GM21423 (cell line): ENCODE results near the gene ZNF680.
A peak's percentile ranks its signal among the peaks of the same experiment; 100 is the strongest.
"Not testable (repeated sequence)": the region's sequence is repeated elsewhere in the genome, so short reads cannot be mapped to it uniquely, and the experiment has no call there.

Source experiments
- ATAC-seq: cut with Tn5 transposase; IDR thresholded peaks from one replicate; pipeline ENCODE4 v1.9.1; 2021; ENCODE audit warnings: mild to moderate bottlenecking, moderate library complexity; ENCODE audit not compliant: unreplicated experiment

Gene ZNF680

DNA sequence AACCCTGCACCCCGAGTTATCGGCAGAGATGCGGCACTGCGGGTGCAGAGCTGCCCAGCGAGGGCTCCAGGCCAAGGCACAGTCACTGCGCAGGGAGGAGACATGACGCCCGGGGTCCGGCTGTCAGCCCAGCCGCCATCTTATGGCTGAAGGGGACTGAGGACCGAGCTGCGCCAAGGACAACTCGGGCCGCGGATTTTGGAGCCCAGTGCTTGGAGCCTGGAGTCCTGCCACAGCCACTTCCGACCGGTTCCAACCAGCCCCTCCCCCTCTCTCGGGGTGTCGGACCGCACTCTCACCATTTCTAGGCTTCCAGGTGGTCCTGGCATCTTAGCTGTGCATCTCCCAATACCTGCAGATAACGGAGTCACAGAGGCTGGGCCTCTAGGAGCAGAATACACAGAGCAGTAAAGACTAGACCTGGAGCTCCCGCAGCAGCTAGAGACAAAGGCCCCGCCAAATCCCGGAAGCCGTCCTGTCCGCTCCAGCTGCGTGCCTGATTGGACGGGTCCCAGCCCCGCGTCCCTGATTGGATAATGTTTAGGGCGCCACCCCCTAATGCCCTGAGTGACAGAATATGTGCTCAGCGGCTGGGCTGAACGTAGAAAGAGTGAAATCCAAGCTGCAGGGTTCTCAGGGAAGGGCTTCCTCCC is at the start of gene ZNF680:
Gene ZNF680, minus strand, starts transcription at position 446 of the 653 bp plus-strand sequence. Its CDS starts 117 bp downstream, at position 329.
- ATAC-seq: peak; percentile 99

GRCh38 chr7:64612452-64612851 is 49.6 kb upstream of the ZNF680 start:
- no peak for ATAC-seq

DNA sequence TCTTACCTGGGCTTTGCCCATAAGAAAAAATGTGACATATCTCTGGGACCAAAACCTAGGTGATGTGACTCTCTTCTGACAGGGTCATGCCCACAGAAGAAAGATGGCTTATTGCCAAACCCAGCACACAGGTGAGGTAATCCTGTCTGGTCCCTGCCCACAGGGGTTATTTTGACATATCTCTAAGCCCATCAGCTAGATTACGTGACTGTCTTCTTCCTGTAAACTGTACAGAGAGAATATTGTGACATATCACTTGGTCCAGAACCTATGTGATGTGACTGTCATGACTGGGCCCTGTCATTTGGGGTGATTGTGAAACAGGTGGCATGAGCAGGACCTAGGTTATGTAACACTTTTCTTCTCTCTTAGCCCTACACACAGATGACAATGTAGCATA is 48.8 kb upstream of the ZNF680 start:
- ATAC-seq: no peak

DNA sequence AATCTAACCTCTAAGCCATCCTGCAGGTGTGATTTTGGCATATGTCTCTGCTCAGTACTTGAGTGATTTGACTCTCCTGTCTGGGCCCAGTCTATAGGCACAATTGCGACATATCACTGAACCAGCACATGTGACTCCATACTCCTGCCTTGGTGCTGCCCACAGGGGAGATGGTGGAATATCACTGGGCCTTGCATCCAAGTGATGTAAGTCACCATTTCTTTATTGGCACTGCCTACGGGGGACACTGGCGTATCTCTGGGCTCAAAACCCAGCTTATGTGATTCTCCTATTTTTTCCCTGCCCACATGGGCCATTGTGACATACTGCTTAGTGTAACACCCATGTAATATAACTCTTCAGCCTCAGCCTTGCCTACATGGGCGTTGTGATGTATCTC is 48.1 kb upstream of the ZNF680 start:
- ATAC-seq: no peak

DNA sequence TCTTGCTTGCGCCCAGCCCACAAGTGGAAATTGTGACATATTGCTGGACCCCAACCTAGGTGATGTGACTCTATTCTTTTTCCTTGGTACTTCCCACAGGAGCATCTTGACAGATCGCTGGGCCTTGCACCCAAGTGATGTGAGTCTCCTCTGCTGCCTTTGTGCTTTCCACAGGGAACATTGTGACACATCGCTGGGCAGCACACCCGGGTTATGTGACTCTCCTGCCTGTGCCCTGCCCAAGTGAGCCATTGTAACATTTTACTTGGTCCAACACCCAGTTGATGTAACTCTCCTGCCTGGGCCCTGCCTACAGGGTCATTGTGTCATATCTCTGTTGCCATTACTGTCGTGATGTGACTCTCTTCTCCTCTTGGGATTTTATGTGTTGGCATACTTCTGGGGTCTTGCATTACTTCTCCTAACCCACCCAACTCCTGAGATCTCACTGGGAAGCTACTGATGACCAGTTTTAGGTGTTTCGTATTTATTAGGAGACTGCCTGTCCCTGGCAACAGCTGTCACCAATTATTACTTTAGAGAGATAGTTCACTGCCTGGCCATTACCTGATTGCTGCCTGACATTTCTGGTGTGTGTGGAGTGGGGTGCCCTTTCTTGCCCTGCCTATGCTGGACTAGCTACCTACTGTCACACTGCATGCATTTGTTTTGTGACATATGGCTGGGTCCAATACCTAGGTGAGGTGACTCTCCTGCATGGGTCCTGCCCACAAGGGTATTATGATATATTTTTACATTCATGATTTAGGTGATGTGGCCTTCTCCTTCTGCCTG is 45.4 kb upstream of the ZNF680 start:
- no peak for ATAC-seq

DNA sequence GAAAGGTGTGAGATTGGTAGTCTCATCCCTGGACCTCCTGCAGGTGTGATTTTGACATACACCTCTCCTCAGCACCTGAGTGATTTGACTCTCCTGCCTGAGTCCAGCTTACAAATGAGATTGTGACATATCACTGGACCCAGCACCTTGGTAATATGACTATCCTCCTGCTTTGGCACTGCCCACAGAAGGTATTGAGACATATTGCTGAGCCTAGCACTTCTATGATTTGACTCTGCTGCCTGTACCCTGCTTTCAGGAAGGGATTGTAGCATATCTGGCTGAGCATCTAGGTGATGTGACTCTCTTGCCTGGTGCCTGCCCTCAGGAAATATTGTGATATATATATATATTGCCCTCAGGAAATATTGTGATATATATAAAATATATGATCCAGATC is 43.5 kb upstream of the ZNF680 start:
- no peak for ATAC-seq

DNA sequence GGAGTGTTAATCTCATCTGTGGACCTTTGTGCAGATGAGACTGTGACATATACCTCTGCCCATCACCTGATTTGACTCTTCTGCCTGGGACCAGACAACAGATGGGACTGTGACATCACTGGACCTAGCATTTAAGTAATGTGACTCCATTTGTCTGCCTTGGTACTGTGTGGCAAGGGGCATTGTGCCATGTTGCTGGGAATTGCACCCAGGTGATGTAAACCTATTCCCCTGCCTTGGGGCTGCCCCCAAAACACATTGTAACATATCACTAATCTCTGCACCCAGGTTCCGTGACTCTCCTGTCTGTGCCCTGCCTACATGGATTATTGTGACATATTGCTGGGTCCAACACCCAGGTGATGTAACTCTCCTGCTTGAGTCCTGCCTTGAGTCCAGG is 40.4 kb upstream of the ZNF680 start:
- ATAC-seq: no peak

GRCh38 chr7:64602518-64602917 is 39.6 kb upstream of the ZNF680 start:
- ATAC-seq: no peak

GRCh38 chr7:64602086-64602485 is 39.2 kb upstream of the ZNF680 start:
- no peak for ATAC-seq

DNA sequence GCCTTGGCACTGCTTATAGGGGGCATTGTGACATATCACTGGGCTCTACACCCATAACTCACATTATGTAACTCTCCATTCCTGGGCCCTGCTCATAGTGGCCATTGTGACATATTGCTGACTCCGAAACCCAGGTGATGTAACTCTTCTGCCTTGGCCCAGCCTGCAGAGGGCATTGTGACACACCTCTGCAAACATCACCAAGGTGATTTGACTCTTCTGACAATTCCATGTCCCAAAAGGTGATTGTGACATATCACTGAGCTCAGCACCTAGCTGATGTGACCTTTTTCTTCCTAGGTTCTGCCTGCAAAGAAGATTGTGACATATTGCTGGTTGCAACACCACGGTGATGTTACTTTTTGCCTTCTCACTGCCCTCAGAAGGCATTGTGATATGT is 36.5 kb upstream of the ZNF680 start:
- ATAC-seq: no peak

GRCh38 chr7:64590971-64591370 is 28.1 kb upstream of the ZNF680 start:
- no peak for ATAC-seq

DNA sequence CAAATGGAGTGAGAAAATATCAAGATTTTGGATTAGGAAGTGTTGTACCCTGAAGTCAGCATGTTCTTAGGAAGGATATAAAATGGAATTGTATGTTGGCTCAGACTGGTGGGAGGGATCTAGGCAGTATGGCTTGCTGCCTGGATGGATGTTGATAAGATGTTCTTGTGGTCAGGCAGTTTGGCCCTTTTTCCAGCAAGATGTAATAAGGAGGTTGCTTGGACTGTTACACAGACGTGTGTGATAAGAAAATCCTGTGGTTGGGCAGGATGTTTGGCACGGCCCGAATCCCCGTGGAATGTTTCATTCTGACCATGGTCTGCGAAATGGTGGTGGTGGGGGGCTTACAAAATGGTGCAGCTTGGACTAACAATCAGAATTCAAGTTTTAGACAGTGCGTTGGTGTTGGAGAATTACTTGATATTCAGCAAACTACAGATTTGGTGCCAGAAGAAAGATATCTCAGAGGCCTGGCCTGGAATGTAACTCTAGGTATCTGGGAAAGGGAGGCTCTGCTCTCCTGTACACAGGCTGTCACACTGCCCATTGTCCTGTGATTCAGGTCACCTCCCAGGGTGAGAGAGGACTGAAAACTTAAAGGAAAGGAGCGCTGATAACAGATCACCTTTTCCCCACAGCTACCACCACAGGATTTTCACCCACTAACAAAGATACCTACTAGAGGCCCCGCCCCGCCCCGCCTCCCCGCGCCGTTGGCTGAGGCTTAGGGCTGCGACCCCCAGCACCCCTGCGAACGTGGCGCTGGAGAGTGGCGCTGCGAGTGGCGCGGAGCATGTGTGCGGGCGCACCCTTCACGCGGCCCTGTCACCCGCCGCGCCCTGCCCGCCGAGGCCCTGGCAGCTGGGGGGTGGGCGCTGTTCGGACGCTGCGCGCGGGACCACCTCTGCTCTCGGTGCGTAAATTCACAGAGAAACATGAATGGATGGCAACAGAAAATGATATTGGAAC is 19.3 kb upstream of the ZNF680 start:
- no peak for ATAC-seq

GRCh38 chr7:64581391-64581790 is 18.5 kb upstream of the ZNF680 start:
- no peak for ATAC-seq

GRCh38 chr7:64574540-64575099 is 11.7 kb upstream of the ZNF680 start:
- ATAC-seq: no peak

GRCh38 chr7:64570284-64570605 is 7.4 kb upstream of the ZNF680 start:
- not testable (repeated sequence) for ATAC-seq

- ATAC-seq: peak; percentile 49
Measured at GRCh38 chr7:64569372-64570283, 6.8 kb upstream of the ZNF680 start.

DNA sequence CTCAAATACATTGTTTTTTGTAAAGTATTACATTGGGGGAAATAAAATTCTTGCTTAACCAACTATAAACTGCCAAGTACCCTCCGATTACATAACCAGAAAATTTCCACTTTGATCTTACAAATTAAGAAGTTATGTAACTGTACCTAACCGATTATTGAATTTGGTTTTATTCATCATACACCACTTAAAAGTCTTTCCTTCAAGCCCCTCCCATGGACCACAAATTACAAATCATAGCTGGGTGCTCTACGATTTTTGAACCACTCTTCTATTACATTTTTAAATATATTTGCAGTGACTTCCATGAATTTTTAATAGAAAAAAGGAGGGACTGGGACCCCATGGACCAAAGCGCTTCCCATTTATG is 630 bp downstream of the ZNF680 start:
- ATAC-seq: no peak

DNA sequence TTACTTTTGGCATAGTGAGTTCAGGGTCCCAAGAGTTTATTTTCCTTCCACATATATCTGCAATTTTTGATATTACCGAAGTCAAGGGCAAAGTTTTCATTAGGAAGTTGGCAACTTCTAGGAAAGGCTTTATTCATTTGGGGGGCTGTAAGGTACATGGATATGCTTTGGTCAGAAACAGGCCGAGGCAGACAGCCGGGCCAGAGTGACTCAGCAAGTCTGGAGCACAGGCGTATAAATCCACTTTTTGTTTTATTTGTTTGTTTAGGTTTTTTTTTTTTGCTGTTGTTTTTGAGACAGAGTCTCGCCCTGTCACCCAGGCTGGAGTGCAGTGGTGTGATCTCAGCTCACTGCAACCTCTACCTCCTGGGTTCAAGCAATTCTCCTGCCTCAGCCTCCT is 3.7 kb downstream of the ZNF680 start:
- ATAC-seq: no peak

DNA sequence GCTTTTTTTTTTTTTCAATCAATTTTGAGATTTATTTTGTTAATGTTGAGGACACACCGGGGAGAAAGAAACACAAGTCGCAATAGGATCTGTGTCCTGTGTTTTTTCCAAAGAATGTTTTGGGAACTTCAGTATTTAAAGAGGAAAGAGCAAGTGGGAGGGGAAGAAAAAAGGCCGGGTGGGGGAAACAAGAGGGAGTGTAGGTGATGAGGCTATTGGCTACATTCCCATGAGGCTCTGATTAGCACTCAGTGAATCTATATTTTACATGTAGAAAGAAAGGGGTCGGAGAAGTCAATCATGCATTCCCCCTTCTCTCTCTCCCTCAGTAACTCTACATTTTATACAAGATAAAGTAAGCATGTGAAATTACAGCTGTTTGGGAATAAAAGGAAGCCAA is 4.1 kb downstream of the ZNF680 start:
- ATAC-seq: no peak

- no peak for ATAC-seq
Measured at GRCh38 chr7:64558323-64558705, 4.6 kb downstream of the ZNF680 start.
